D721Med (cell line): ENCODE measurements around the gene ARFGAP1.

ENCODE experiments used
- DNase-seq: peaks from one replicate; pipeline ENCODE4 v3.0.0; 2011; ENCODE audit warnings: low spot score; ENCODE audit not compliant: insufficient read length
- FAIRE-seq: peaks from 2 replicates; lab custom pipeline; 2011; peaks lifted over from hg19 to GRCh38; lab: Jason Lieb, UNC
- CTCF ChIP-seq: IDR thresholded peaks from 2 replicates; pipeline ENCODE4 v1.5.1; 2012; ENCODE audit warnings: mild to moderate bottlenecking, control low read depth; ENCODE audit not compliant: insufficient read depth; ENCODE audit errors: missing control alignments

The ARFGAP1 gene

GRCh38 chr20:63284083-63284440 lies 11.4 kb downstream of the ARFGAP1 start:
- TF ChIP-seq CTCF = no peak
- DNase-seq (no peak), FAIRE-seq (no peak)

- DNase-seq (no peak), FAIRE-seq (no peak)
- TF ChIP-seq CTCF = no peak
Observed at GRCh38 chr20:63284544-63284949, 11.9 kb downstream of the ARFGAP1 start.

GRCh38 chr20:63284981-63285524 lies 12.4 kb downstream of the ARFGAP1 start:
- TF ChIP-seq CTCF = no peak
- DNase-seq (no peak), FAIRE-seq (no peak)

GRCh38 chr20:63285636-63286615 lies 13.3 kb downstream of the ARFGAP1 start:
- no peak for FAIRE-seq
- DNase-seq = no peak
- no peak for TF ChIP-seq CTCF

- DNase-seq = no peak
- no peak for TF ChIP-seq CTCF
- no peak for FAIRE-seq
Observed at GRCh38 chr20:63286781-63287696, 14.4 kb downstream of the ARFGAP1 start.

GRCh38 chr20:63287697-63288580 lies 15.3 kb downstream of the ARFGAP1 start:
- DNase-seq = no peak
- no peak for FAIRE-seq

More at GRCh38 chr20:63287697-63288580, 15.3 kb downstream of the ARFGAP1 start:
- no peak for TF ChIP-seq CTCF
